ENCODE measurements around the gene KRT5.

Gene KRT5

GRCh38 chr12:52519826-52520662 is at the start of gene KRT5:
Gene KRT5, minus strand, starts transcription at chr12:52520394. Its CDS starts 98 bp downstream, at chr12:52520296.
- no peak for DNase-seq (ENCODE audit: low read depth)

- DNase-seq (ENCODE audit: low read depth): no peak
These were observed 47.9 kb upstream of the KRT5 start for GRCh38 chr12:52568111-52568510.

- peak; percentile 21 for DNase-seq (ENCODE audit: low read depth)
These were observed 46.7 kb upstream of the KRT5 start for GRCh38 chr12:52566847-52567291.

- no peak for DNase-seq (ENCODE audit: low read depth)
These were observed 44.4 kb upstream of the KRT5 start for GRCh38 chr12:52564582-52564981.

- DNase-seq (ENCODE audit: low read depth): no peak
These were observed 41.8 kb upstream of the KRT5 start for GRCh38 chr12:52561880-52562449.

- DNase-seq (ENCODE audit: low read depth): no peak
These were observed 39.8 kb upstream of the KRT5 start for GRCh38 chr12:52559979-52560378.

GRCh38 chr12:52558781-52559445 is 38.7 kb upstream of the KRT5 start:
- no peak for DNase-seq (ENCODE audit: low read depth)

GRCh38 chr12:52557476-52557875 is 37.3 kb upstream of the KRT5 start:
- DNase-seq (ENCODE audit: low read depth): no peak

GRCh38 chr12:52555577-52555976 is 35.4 kb upstream of the KRT5 start:
- DNase-seq (ENCODE audit: low read depth): no peak

- DNase-seq (ENCODE audit: low read depth): no peak
These were observed 32.5 kb upstream of the KRT5 start, which contains the start of gene KRT71 for GRCh38 chr12:52552681-52553195. Gene KRT71, minus strand, starts transcription at chr12:52553145. Its CDS starts 68 bp downstream, at chr12:52553077.

- no peak for DNase-seq (ENCODE audit: low read depth)
These were observed 31.9 kb upstream of the KRT5 start for GRCh38 chr12:52552055-52552454.

GRCh38 chr12:52551216-52551865 is 31.1 kb upstream of the KRT5 start:
- no peak for DNase-seq (ENCODE audit: low read depth)

- no peak for DNase-seq (ENCODE audit: low read depth)
These were observed 25.9 kb upstream of the KRT5 start for GRCh38 chr12:52546126-52546525.

- no peak for DNase-seq (ENCODE audit: low read depth)
These were observed 24.0 kb upstream of the KRT5 start for GRCh38 chr12:52543985-52544883.

- no peak for DNase-seq (ENCODE audit: low read depth)
These were observed 22.7 kb upstream of the KRT5 start for GRCh38 chr12:52542785-52543318.

- no peak for DNase-seq (ENCODE audit: low read depth)
These were observed 22.0 kb upstream of the KRT5 start for GRCh38 chr12:52542157-52542556.

- DNase-seq (ENCODE audit: low read depth): no peak
These were observed 21.5 kb upstream of the KRT5 start for GRCh38 chr12:52541709-52542108.

- DNase-seq (ENCODE audit: low read depth): no peak
These were observed 20.3 kb upstream of the KRT5 start for GRCh38 chr12:52540531-52540930.

GRCh38 chr12:52539821-52540173 is 19.6 kb upstream of the KRT5 start:
- no peak for DNase-seq (ENCODE audit: low read depth)

GRCh38 chr12:52539083-52539820 is 19.1 kb upstream of the KRT5 start:
- no peak for DNase-seq (ENCODE audit: low read depth)
